ENCODE measurements around the gene LCE5A.
A peak's percentile ranks its signal among the peaks of the same experiment; 100 is the strongest.

GRCh38 chr1:152513081-152513480 lies 2.5 kb downstream of the LCE5A start:
- TF ChIP-seq CTCF (IDR thresholded peaks at IDR 0.05) (peak in 1 of 6 experiments; percentile 32), POLR2A (IDR thresholded peaks at IDR 0.05) (no peak)

Measured in esophagus squamous epithelium (tissue), 4 donors.